Sigmoid colon (tissue), 7 donors: ENCODE measurements around the gene STOX1. TPM values are rescaled to one million over a fixed set of nuclear protein-coding genes. Genes with fewer than 3 reads are reported as not detected.
A peak's percentile ranks its signal among the peaks of the same experiment; 100 is the strongest.

Experiments used
- DNase-seq: peaks from one replicate; pipeline ENCODE4 v3.0.0-alpha.2; 2019
- H3K27ac ChIP-seq, 4 donors: fragments of 200-600 bp; sonication (generic); one replicate each; pipeline ENCODE4 v1.5.1; 2016 to 2019; ENCODE audit warnings: mild to moderate bottlenecking in 1 of 4
- H3K27me3 ChIP-seq, 3 donors: fragments of 200-600 bp; sonication (generic); one replicate each; pipeline ENCODE4 v1.5.1; 2019; ENCODE audit warnings: mild to moderate bottlenecking in 1 of 3
- H3K36me3 ChIP-seq, 4 donors: fragments of 200-600 bp; sonication (generic); one replicate each; pipeline ENCODE4 v1.5.1; 2016 to 2019
- H3K4me1 ChIP-seq, 4 donors: fragments of 200-600 bp; sonication (generic); one replicate each; pipeline ENCODE4 v1.5.1; 2017 to 2019
- H3K4me3 ChIP-seq, 4 donors: fragments of 200-600 bp; sonication (generic); one replicate each; pipeline ENCODE4 v1.5.1; 2017 to 2019; ENCODE audit warnings: mild to moderate bottlenecking in 2 of 4, moderate library complexity in 1 of 4
- H3K9me3 ChIP-seq, 4 donors: fragments of 200-600 bp in 3 of 4; sonication (generic) in 3 of 4; one replicate each; pipeline versions ENCODE4 v1.5.1 to v1.6.1; 2013 to 2019
- EP300 ChIP-seq, 4 donors: sonication (generic); formaldehyde crosslinking; IDR thresholded peaks; one replicate each; pipeline ENCODE4 v1.6.1; 2017; ENCODE audit warnings: antibody characterized with exemption in 4 of 4
- POLR2A ChIP-seq, 2 donors: fragments of 450-650 bp; IDR thresholded peaks; one replicate each; pipeline ENCODE4 v1.6.1; 2016; ENCODE audit warnings: antibody characterized with exemption in 2 of 2, mild to moderate bottlenecking in 2 of 2, moderate library complexity in 2 of 2
- POLR2AphosphoS5 ChIP-seq, 4 donors: sonication (generic); formaldehyde crosslinking; IDR thresholded peaks; one replicate each; pipeline ENCODE4 v1.6.1; 2017; ENCODE audit warnings: antibody characterized with exemption in 4 of 4
- WGBS, 2 donors: extraction: QIAGEN DNeasy Blood & Tissue Kit; methylation state at CpG; one replicate each; pipeline ENCODE4 v1.1.7; 2013; 5-methylcytosine and 5-hydroxymethylcytosine counted together
- intact Hi-C: fragments of 100-400 bp; cut with DNase I; formaldehyde crosslinking; loops from one replicate; pipeline ENCODE4 v1.15.1; 2023
- polyA plus RNA-seq, 3 donors: library from polyadenylated mRNA; stranded (reverse); fragments of 200-250 nt; gene quantifications; one replicate each; pipeline ENCODE4 v1.2.3, GENCODE V29; 2013
- total RNA-seq, 4 donors: library from RNA; depleted of rRNA; stranded (reverse); fragments of >200 nt; gene quantifications; one replicate each; pipeline ENCODE4 v1.1.0, GENCODE V29; 2016
- TF ChIP-seq, protein P1 (sequence below), 4 experiments: fragments of 450-650 bp in 3 of 4; fragments of 200-600 bp in 1 of 4; IDR thresholded peaks; one replicate each; pipeline ENCODE4 v1.5.1; 2016 to 2019; ENCODE audit warnings: antibody characterized with exemption in 4 of 4, mild to moderate bottlenecking in 3 of 4, moderate library complexity in 2 of 4
- donor health status: healthy with polysubstance abuse.
- donor health status: Bipolar disorder and iron deficiency.
- donor health status: healthy.

Gene STOX1
- total RNA-seq (1 to 10 TPM in 3 of 4 donors, under 1 TPM in 1; 0.41 to 2.9 (median 1.8) TPM), polyA plus RNA-seq (under 1 TPM in 2 of 3 donors, not detected in 1; 0.92 to 0.99 TPM)

DNA sequence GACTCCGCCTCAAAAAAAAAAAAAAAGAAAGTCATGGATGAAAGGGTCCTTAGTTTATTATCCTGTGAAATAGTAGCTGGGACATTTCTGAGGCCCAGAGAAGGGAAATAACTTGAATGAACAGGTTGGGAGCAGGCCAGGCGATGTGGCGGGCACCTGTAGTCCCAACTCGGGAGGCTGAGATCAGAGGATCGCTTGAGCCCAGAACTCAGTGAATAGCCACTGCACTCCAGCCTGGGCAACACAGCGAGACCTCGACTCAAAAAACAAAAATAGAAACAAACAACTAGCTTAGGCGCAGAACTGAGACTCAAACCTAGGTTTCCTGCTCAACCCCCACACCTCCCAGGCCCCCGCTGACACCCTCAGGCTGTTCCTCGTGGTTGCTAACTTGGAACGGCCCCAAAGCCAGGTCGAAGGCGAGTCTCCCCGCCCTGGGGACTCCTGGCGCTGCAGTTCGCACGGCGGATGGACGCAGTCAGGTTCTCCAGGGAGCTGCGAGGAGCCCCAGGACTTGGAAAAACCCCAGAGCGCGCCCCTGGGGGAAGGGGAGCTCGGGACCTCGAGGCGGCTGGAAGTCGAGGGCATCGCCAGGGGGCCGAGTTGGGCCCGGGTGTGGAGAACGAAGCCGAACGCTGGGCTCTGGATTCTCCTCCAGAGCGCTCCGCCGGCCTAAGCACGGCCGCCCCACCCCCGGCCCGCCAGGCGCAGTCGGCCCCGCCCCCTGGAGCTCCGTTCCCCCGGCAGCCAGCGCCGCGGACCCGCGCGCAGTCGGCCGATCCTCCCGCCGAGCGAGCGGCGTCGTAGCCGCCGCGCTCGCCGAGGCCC, at the start of gene STOX1:
Gene STOX1 (plus strand): TSS at position 768 of the 828 bp plus-strand sequence. CDS start 93 bp downstream, outside the sequence.
- Histone ChIP-seq H3K4me1 (peaks cover 0 to 13% (median 10%) of the 10 kb centered on the region in 4 donors), H3K27me3 (peaks cover 0 to 3% (median 0%) of the 10 kb centered on the region in 3 donors), H3K27ac (peak within 1 kb of the TSS; percentile 3 to 68 (median 46)), H3K36me3 (no peaks in the 10 kb centered on the region), H3K4me3 (peak within 1 kb of the TSS; percentile 37 to 65 (median 52)), H3K9me3 (no peaks in the 10 kb centered on the region)
- intact Hi-C loops: loop anchor here (5.0 kb wide), 1 partner anchor 75 kb away; the partner anchor contains the start of gene DDX50
- TF ChIP-seq, protein P1, sequence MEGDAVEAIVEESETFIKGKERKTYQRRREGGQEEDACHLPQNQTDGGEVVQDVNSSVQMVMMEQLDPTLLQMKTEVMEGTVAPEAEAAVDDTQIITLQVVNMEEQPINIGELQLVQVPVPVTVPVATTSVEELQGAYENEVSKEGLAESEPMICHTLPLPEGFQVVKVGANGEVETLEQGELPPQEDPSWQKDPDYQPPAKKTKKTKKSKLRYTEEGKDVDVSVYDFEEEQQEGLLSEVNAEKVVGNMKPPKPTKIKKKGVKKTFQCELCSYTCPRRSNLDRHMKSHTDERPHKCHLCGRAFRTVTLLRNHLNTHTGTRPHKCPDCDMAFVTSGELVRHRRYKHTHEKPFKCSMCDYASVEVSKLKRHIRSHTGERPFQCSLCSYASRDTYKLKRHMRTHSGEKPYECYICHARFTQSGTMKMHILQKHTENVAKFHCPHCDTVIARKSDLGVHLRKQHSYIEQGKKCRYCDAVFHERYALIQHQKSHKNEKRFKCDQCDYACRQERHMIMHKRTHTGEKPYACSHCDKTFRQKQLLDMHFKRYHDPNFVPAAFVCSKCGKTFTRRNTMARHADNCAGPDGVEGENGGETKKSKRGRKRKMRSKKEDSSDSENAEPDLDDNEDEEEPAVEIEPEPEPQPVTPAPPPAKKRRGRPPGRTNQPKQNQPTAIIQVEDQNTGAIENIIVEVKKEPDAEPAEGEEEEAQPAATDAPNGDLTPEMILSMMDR (IDR thresholded peaks at IDR 0.05): no peak
- DNase-seq: peak; percentile 65
- 4 to 5% methylated on average over 63 of the region's 63 CpGs for WGBS, 2 donors

DNA sequence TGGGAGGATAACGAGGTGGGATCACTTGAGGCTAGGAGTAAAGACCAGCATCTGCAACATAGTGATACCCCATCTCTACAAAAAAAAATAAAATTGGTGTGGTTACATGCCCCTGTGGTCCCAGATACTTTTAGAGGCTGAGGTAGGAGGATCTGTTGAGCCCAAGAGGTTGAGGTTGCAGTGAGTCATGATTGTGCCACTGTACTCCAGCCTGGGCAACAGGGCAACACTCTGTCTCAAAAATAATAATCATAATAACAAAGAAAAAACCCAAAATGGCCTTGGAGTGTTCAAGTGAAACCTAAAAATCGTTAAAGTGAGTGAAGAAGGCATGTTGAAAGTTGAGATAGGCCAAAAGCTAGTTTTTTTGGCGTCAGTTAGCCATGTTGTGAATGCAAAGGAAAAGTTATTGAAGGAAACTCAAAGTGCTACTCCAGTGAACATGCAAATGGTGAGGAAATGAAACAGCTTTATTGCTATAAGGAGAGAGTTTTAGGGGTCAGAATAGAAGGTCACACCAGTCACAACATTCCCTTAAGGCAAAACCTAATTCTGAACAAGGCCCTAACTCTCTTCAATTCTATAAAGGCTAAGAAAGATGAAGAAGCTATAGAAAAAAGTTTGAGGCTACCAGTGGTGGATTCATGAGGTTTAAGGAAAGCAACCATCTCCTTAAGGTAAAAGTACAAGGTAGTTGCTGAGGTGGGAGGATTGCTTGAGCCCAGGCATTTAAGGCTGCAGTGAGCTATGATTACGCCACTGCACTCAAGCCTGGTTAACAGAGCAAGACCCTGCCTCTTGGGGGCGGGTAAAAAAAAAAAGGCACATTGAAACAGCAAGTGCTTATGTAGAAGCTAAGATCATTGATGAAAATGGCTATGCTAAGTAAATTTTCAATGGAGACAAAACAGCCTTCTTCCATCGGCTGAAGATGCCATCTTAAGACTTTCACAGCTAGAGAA, 45.4 kb upstream of the STOX1 start:
- Histone ChIP-seq H3K36me3 (peaks cover 13 to 99% (median 39%) of the 10 kb centered on the region in 4 donors), H3K27me3 (no peaks in the 10 kb centered on the region), H3K4me3 (no peak overlapping the region), H3K4me1 (no peaks in the 10 kb centered on the region), H3K27ac (no peak overlapping the region), H3K9me3 (no peaks in the 10 kb centered on the region)
- no peak for DNase-seq
- intact Hi-C loops: no loop called here
- TF ChIP-seq, protein P1 (IDR thresholded peaks at IDR 0.05): no peak
- TF ChIP-seq POLR2AphosphoS5 (IDR thresholded peaks at IDR 0.05): no peak
- TF ChIP-seq EP300 (IDR thresholded peaks at IDR 0.05): no peak
- TF ChIP-seq POLR2A (IDR thresholded peaks at IDR 0.05): no peak
- 85 to 92% methylated on average over 6 of the region's 6 CpGs for WGBS, 2 donors

DNA sequence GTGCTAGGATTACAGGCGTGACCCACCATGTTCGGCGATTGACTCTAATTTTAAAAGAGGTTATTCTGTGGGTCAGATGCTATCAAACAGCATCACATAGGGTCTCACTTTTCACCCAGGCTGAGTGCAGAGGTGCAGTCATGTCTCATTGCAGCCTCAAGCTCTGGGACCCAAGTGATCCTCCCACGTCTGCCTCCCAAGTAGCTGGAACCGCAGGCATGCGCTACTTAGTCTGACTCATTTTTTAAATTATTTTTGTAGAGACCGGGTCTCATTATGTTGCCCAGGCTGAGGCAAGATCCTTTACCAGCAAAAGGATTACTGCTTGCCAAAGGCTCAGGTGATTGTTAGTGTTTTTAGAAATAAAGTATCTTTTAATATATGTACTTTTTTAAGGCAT, 42.9 kb upstream of the STOX1 start:
- Histone ChIP-seq H3K4me3 (no peak overlapping the region), H3K36me3 (peaks cover 31 to 99% (median 45%) of the 10 kb centered on the region in 4 donors), H3K27ac (no peak overlapping the region), H3K9me3 (no peaks in the 10 kb centered on the region), H3K4me1 (no peaks in the 10 kb centered on the region), H3K27me3 (no peaks in the 10 kb centered on the region)
- WGBS, 2 donors: 95 to 96% methylated on average over 7 of the region's 7 CpGs
- intact Hi-C loops: no loop called here
- TF ChIP-seq EP300 (IDR thresholded peaks at IDR 0.05): no peak
- no peak for TF ChIP-seq POLR2AphosphoS5 (IDR thresholded peaks at IDR 0.05)
- TF ChIP-seq POLR2A (IDR thresholded peaks at IDR 0.05): no peak
- TF ChIP-seq, protein P1 (IDR thresholded peaks at IDR 0.05): no peak
- DNase-seq: no peak

DNA sequence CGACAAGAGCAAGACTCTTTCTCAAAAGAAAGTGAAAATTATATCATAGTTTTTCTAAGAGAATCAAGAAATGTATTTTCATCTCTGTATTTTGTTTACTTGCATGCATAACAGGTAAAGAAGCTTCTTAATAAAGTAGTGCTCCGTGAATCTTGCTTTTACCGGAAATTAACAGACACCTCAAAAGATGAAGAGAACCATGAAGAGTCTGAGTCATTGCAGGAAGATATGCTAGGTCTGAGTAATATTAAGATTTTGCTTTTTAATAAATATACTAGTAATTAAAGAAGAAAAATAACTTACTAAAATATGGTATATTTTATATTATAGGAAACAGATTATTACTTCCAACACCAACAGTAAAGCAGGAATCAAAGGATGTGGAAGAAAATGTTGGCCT, 39.5 kb upstream of the STOX1 start:
- whole genome bisulfite sequencing, 2 donors: 90 to 91% methylated on average over 3 of the region's 3 CpGs
- H3K36me3 ChIP-seq: peaks cover 31 to 99% (median 50%) of the 10 kb centered on the region in 4 donors
- H3K4me1 ChIP-seq: no peaks in the 10 kb centered on the region
- H3K9me3 ChIP-seq: no peaks in the 10 kb centered on the region
- H3K27me3 ChIP-seq: no peaks in the 10 kb centered on the region
- H3K4me3 ChIP-seq: no peak overlapping the region
- no peak overlapping the region for H3K27ac ChIP-seq
- TF ChIP-seq EP300 (IDR thresholded peaks at IDR 0.05) (no peak), POLR2A (IDR thresholded peaks at IDR 0.05) (no peak)
- TF ChIP-seq, protein P1 (IDR thresholded peaks at IDR 0.05): no peak
- no peak for DNase-seq
- intact Hi-C loops: no loop called here
